A549 treated with dexamethasone at 1 μM for 4 hours (cell line): Measurements from ENCODE around the gene PM20D2. TPM values are rescaled to one million over a fixed set of nuclear protein-coding genes. Genes with fewer than 3 reads are reported as not detected.

Experiments
- total RNA-seq: library from RNA; stranded (reverse); fragments of 200-300 nt; extraction: Qiagen RNA extraction; gene quantifications from 5 replicates; pipeline ENCODE4 v1.2.3, GENCODE V29; 2022

Gene PM20D2, protein sequence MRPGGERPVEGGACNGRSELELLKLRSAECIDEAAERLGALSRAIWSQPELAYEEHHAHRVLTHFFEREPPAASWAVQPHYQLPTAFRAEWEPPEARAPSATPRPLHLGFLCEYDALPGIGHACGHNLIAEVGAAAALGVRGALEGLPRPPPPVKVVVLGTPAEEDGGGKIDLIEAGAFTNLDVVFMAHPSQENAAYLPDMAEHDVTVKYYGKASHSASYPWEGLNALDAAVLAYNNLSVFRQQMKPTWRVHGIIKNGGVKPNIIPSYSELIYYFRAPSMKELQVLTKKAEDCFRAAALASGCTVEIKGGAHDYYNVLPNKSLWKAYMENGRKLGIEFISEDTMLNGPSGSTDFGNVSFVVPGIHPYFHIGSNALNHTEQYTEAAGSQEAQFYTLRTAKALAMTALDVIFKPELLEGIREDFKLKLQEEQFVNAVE
- total RNA-seq = 11.1 to 15.9 TPM (median 13.9 TPM) in 5 replicates

DNA sequence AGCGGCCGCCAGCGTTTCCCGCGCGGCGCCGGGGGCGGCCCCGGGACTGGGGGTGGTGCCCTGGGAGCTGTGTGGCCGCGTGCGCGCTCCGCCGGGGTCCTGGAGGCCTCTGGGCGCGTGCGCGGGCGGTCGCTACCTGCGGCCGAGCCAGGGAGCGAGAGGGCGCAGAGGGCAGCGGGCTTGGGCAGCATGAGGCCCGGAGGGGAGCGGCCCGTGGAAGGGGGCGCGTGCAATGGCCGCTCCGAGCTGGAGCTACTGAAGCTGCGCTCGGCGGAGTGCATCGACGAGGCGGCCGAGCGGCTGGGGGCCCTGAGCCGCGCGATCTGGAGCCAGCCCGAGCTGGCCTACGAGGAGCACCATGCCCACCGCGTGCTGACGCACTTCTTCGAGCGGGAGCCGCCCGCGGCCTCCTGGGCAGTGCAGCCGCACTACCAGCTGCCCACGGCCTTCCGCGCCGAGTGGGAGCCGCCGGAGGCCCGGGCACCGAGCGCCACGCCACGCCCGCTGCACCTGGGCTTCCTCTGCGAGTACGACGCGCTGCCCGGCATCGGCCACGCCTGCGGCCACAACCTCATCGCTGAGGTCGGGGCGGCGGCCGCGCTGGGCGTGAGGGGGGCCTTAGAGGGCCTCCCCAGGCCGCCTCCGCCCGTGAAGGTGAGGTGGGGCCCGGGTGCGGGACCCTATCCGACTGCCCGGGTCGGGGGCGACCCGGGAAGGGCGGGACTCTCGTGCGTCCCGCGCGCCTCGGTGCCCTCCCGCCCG is at the start of gene PM20D2:
TSS of gene PM20D2 (plus strand) at position 100 of the 762 bp plus-strand sequence. CDS start at position 190, 90 bp downstream.

DNA sequence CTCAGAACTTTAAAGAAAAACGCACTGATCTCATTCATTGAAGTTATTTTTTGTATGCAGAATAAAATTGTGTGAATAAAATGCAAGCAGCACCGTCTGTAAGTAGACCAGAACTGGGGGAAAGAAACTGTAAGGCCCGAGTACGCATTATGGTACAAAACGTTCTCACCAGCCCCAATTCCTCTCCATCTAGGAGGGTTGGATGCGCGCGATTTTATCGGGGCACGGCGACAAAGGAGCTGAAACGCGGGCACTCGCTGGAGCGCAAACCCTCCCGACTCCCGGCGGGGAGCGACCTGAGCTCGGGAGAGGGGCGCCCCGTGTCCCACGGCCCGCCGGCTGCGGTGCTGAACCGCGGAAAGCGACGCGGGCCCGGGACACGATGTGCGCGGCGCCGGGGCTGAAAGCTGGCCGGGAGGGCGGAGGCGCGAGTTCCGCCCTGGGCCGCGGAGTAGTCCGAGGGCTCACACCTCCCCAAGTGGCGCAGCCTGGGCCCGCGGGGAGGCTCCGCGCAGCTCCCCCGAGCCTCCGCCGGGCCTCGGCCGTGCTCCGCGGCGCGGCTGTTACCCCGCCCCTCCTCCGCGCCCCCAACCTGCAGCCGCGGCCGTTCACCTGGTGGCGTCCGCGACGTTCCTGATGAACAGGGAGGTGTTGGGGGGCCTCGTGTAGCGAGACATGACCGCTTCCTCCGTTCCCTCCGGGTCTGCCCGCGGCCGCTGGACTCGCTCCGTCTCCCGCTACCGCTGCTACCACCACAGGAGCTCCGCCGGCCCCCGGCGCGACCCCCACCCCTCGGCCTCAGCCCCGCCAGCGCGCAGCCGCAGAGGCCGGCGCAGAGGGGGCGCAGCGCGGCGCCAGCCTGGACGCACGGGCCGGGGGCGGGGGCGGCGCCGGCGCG is 28.4 kb upstream of the PM20D2 start, which contains the start of gene SRSF12:
TSS of gene SRSF12 (minus strand) at position 861 of the 898 bp plus-strand sequence. CDS start at position 677, 184 bp downstream.

Other genes starting within 250 kb of the PM20D2 start
- gene RNGTT, start 182.4 kb upstream of the PM20D2 start, total RNA-seq = 8.2 to 10.8 TPM (median 9.8 TPM) in 5 replicates
- gene PNRC1, start 65.3 kb upstream of the PM20D2 start, total RNA-seq = 29.5 to 40.4 TPM (median 38.9 TPM) in 5 replicates
- 1.8 to 2.9 TPM (median 2.2 TPM) in 5 replicates for gene SRSF12, start 28.0 kb upstream of the PM20D2 start, total RNA-seq
- gene GABRR1, start 71.3 kb downstream of the PM20D2 start, total RNA-seq = not detected in 5 replicates
- gene GABRR2, start 169.2 kb downstream of the PM20D2 start, total RNA-seq = 0.05 to 0.07 TPM in 2 of 5 replicates, not detected in the others
- 14.2 to 16.8 TPM (median 16.0 TPM) in 5 replicates for gene UBE2J1, start 206.7 kb downstream of the PM20D2 start, total RNA-seq